HEK293T (cell line): ENCODE measurements around the gene RHOBTB3.
A peak's percentile ranks its signal among the peaks of the same experiment; 100 is the strongest.

Experiments used
- CTCF ChIA-PET: fragments of 350-600 bp; formaldehyde crosslinking; extraction: SDS; loops from one replicate; lab custom pipeline; 2021; ENCODE audit warnings: antibody characterized with exemption, inconsistent platforms; lab: Yijun Ruan, JAX
- POLR2A ChIA-PET: fragments of 350-600 bp; formaldehyde crosslinking; extraction: SDS; loops from one replicate; lab custom pipeline; 2020; ENCODE audit warnings: antibody characterized with exemption, inconsistent platforms; lab: Yijun Ruan, JAX
- DNase-seq: peaks from one replicate; pipeline ENCODE4 v3.0.0; 2012; ENCODE audit warnings: mixed read lengths; ENCODE audit errors: extremely low spot score
- ARNT ChIP-seq: fragments of 450-650 bp; IDR thresholded peaks from 2 replicates; pipeline ENCODE4 v1.6.1; 2017; ENCODE audit warnings: mild to moderate bottlenecking
- BHLHE40 ChIP-seq: fragments of 450-650 bp; IDR thresholded peaks from 2 replicates; pipeline ENCODE4 v1.6.1; 2016; ENCODE audit warnings: mild to moderate bottlenecking, moderate library complexity, borderline replicate concordance
- CTBP1 ChIP-seq: fragments of 450-650 bp; IDR thresholded peaks from 2 replicates; pipeline ENCODE4 v1.6.1; 2016; ENCODE audit warnings: borderline replicate concordance
- ELF4 ChIP-seq: fragments of 450-650 bp; IDR thresholded peaks from 2 replicates; pipeline ENCODE4 v1.6.1; 2017; ENCODE audit warnings: antibody characterized with exemption
- FOXA1 ChIP-seq: fragments of 450-650 bp; IDR thresholded peaks from 2 replicates; pipeline ENCODE4 v1.6.1; 2016; ENCODE audit warnings: mild to moderate bottlenecking
- FOXK2 ChIP-seq: fragments of 450-650 bp; IDR thresholded peaks from 2 replicates; pipeline ENCODE4 v1.6.1; 2016; ENCODE audit warnings: mild to moderate bottlenecking
- FOXM1 ChIP-seq: fragments of 450-650 bp; IDR thresholded peaks from 2 replicates; pipeline ENCODE4 v1.6.1; 2017; ENCODE audit warnings: mild to moderate bottlenecking, borderline replicate concordance
- HDGF ChIP-seq: fragments of 450-650 bp; IDR thresholded peaks from 2 replicates; pipeline ENCODE4 v1.6.1; 2017; ENCODE audit warnings: antibody characterized with exemption, borderline replicate concordance
- L3MBTL2 ChIP-seq: fragments of 450-650 bp; conservative IDR thresholded peaks from 2 replicates; pipeline ENCODE4 v1.6.1; 2016; ENCODE audit warnings: mild to moderate bottlenecking
- LEF1 ChIP-seq: fragments of 450-650 bp; IDR thresholded peaks from 2 replicates; pipeline ENCODE4 v1.6.1; 2017; ENCODE audit warnings: mild to moderate bottlenecking, borderline replicate concordance
- NFRKB ChIP-seq: fragments of 450-650 bp; IDR thresholded peaks from 2 replicates; pipeline ENCODE4 v1.6.1; 2016; ENCODE audit warnings: mild to moderate bottlenecking, moderate library complexity
- SP1 ChIP-seq: fragments of 450-650 bp; IDR thresholded peaks from 2 replicates; pipeline ENCODE4 v1.6.1; 2017
- SUZ12 ChIP-seq: fragments of 450-650 bp; IDR thresholded peaks from 2 replicates; pipeline ENCODE4 v1.6.1; 2016; ENCODE audit warnings: mild to moderate bottlenecking
- TARDBP ChIP-seq: fragments of 450-650 bp; IDR thresholded peaks from 2 replicates; pipeline ENCODE4 v1.6.1; 2016
- ZNF384 ChIP-seq: fragments of 450-650 bp; IDR thresholded peaks from 2 replicates; pipeline ENCODE4 v1.6.1; 2016
- TF ChIP-seq, protein P1 (sequence below): fragments of 450-650 bp; IDR thresholded peaks from 2 replicates; pipeline ENCODE4 v1.6.1; 2016

Gene RHOBTB3

GRCh38 chr5:95818181-95819147 lies 87.3 kb downstream of the RHOBTB3 start:
- ChIA-PET POLR2A (interaction anchor here (1.5 to 1.6 kb wide), 2 partner anchors 16 to 17 kb away, joined by 3 to 4 read pairs; no protein-coding TSS in a partner anchor), CTCF (interaction anchor here (0.6 to 1.4 kb wide), 2 partner anchors 13 to 159 kb away, joined by 3 read pairs; no protein-coding TSS in a partner anchor)
- no peak for DNase-seq
- TF ChIP-seq L3MBTL2, result no peak
- no peak for TF ChIP-seq HDGF
- no peak for TF ChIP-seq NFRKB
- TF ChIP-seq TARDBP, result no peak
- no peak for TF ChIP-seq SP1
- TF ChIP-seq BHLHE40, result no peak
- no peak for TF ChIP-seq LEF1
- TF ChIP-seq, protein P1, sequence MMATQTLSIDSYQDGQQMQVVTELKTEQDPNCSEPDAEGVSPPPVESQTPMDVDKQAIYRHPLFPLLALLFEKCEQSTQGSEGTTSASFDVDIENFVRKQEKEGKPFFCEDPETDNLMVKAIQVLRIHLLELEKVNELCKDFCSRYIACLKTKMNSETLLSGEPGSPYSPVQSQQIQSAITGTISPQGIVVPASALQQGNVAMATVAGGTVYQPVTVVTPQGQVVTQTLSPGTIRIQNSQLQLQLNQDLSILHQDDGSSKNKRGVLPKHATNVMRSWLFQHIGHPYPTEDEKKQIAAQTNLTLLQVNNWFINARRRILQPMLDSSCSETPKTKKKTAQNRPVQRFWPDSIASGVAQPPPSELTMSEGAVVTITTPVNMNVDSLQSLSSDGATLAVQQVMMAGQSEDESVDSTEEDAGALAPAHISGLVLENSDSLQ, result no peak
- TF ChIP-seq ZNF384, result no peak
- no peak for TF ChIP-seq FOXK2
- no peak for TF ChIP-seq ELF4
- TF ChIP-seq CTBP1, result no peak
- no peak for TF ChIP-seq SUZ12
- no peak for TF ChIP-seq FOXM1
- no peak for TF ChIP-seq ARNT
- no peak for TF ChIP-seq FOXA1

GRCh38 chr5:95821110-95822021 lies 90.2 kb downstream of the RHOBTB3 start:
- TF ChIP-seq NFRKB (no peak), FOXM1 (no peak), ZNF384 (no peak), ELF4 (no peak), ARNT (no peak), TARDBP (no peak), SP1 (no peak), HDGF (no peak), FOXK2 (no peak), L3MBTL2 (no peak), SUZ12 (no peak), FOXA1 (no peak), BHLHE40 (no peak)
- TF ChIP-seq, protein P1, result no peak

DNA sequence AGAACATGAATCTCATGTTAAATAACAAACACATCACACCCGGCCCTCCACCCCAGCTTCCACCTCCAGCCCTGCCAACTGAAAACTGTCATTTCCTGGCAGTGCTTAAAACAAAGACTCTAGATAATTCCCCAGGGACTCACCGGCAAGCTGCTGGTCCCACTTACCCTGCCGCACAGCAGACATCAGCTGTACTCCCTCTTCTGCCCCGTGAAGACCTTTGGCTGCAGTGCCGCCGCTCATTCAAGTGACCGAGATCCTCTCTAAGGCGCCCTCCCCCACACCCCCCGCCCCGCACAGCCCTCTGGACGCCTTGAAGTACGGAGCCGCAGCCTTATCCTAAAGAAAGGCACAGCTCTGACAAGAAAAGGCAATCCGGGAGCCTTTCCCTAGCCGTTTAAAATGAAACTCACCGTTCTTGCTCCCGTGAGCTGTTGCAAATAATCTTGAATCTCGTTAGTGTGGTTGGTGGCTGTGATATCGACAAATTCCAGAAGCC lies 91.0 kb downstream of the RHOBTB3 start:
- POLR2A ChIA-PET, result interaction anchor here (0.9 to 4.1 kb wide), 9 partner anchors 10 to 175 kb away, joined by 3 to 51 read pairs (median 5); partner anchors contain the start of genes RFESD and RHOBTB3
- CTCF ChIA-PET, result interaction anchor here (0.7 to 3.2 kb wide), 3 partner anchors 12 to 40 kb away, joined by 5 to 19 read pairs (median 9); no protein-coding TSS in a partner anchor
- no peak for TF ChIP-seq SUZ12
- no peak for TF ChIP-seq ARNT
- no peak for TF ChIP-seq BHLHE40
- TF ChIP-seq TARDBP, result no peak
- TF ChIP-seq CTBP1, result no peak
- TF ChIP-seq, protein P1, result no peak
- DNase-seq, result peak; percentile 50

More at GRCh38 chr5:95821110-95822021, 90.2 kb downstream of the RHOBTB3 start:
- ChIA-PET CTCF (interaction anchor here (3.2 kb wide), 1 partner anchor 40 kb away, joined by 19 read pairs; no protein-coding TSS in a partner anchor), POLR2A (interaction anchor here (0.8 to 1.7 kb wide), 4 partner anchors 14 to 174 kb away, joined by 3 to 5 read pairs (median 4); partner anchors contain the start of genes RFESD and RHOBTB3)
- DNase-seq, result no peak

- TF ChIP-seq ZNF384 (no peak), L3MBTL2 (peak; percentile 27; the same call in 1 of the 2 replicates)
- ChIA-PET POLR2A (interaction anchor here (0.6 to 4.1 kb wide), 12 partner anchors 9 to 176 kb away, joined by 3 to 51 read pairs (median 4); partner anchors contain the start of genes RFESD and RHOBTB3), CTCF (interaction anchor here (0.7 to 3.2 kb wide), 3 partner anchors 12 to 41 kb away, joined by 5 to 19 read pairs (median 9); no protein-coding TSS in a partner anchor)
- DNase-seq, result peak; percentile 65
These were observed 91.5 kb downstream of the RHOBTB3 start, which contains the start of gene GLRX for GRCh38 chr5:95822542-95823181. TSS of gene GLRX (minus strand) at chr5:95822726. CDS start at chr5:95822662, 64 bp downstream.
